22Rv1 (cell line): ENCODE results near the gene DLG5.

Experiments used
- ZFX ChIP-seq: fragments of 450-650 bp; IDR thresholded peaks from 2 replicates; pipeline ENCODE4 v1.6.1; 2017; ENCODE audit warnings: antibody characterized with exemption, borderline replicate concordance
- TF ChIP-seq, protein P1 (sequence below): fragments of 450-650 bp; IDR thresholded peaks from 2 replicates; pipeline ENCODE4 v1.5.1; 2017; ENCODE audit warnings: mild to moderate bottlenecking

DNA sequence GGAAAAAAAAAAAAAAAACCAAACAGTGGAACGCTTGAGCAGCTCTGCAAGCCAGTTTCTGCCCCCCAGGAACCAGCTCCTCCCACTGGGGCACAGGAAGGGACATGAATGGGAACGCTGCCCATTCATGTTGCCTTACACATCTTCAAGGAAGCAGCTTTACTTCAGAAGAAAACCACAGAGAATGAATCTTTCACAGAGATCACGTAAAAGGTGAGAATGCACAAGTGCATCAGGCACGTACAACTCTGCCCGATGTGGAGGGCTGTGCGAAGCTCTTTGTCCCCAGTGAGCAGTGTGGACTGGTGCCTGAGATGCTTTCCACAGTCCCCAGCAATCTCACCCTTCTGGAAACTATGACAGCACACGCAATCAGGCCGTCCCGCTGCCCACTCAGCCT, 106.2 kb downstream of the DLG5 start:
- TF ChIP-seq, protein P1, sequence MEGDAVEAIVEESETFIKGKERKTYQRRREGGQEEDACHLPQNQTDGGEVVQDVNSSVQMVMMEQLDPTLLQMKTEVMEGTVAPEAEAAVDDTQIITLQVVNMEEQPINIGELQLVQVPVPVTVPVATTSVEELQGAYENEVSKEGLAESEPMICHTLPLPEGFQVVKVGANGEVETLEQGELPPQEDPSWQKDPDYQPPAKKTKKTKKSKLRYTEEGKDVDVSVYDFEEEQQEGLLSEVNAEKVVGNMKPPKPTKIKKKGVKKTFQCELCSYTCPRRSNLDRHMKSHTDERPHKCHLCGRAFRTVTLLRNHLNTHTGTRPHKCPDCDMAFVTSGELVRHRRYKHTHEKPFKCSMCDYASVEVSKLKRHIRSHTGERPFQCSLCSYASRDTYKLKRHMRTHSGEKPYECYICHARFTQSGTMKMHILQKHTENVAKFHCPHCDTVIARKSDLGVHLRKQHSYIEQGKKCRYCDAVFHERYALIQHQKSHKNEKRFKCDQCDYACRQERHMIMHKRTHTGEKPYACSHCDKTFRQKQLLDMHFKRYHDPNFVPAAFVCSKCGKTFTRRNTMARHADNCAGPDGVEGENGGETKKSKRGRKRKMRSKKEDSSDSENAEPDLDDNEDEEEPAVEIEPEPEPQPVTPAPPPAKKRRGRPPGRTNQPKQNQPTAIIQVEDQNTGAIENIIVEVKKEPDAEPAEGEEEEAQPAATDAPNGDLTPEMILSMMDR = no peak
- no peak for TF ChIP-seq ZFX
